ENCODE data around the gene ABCC11.
A peak's percentile ranks its signal among the peaks of the same experiment; 100 is the strongest.
"Not testable (repeated sequence)": the region's sequence is repeated elsewhere in the genome, so short reads cannot be mapped to it uniquely, and the experiment has no call there.

ABCC11 gene

DNA sequence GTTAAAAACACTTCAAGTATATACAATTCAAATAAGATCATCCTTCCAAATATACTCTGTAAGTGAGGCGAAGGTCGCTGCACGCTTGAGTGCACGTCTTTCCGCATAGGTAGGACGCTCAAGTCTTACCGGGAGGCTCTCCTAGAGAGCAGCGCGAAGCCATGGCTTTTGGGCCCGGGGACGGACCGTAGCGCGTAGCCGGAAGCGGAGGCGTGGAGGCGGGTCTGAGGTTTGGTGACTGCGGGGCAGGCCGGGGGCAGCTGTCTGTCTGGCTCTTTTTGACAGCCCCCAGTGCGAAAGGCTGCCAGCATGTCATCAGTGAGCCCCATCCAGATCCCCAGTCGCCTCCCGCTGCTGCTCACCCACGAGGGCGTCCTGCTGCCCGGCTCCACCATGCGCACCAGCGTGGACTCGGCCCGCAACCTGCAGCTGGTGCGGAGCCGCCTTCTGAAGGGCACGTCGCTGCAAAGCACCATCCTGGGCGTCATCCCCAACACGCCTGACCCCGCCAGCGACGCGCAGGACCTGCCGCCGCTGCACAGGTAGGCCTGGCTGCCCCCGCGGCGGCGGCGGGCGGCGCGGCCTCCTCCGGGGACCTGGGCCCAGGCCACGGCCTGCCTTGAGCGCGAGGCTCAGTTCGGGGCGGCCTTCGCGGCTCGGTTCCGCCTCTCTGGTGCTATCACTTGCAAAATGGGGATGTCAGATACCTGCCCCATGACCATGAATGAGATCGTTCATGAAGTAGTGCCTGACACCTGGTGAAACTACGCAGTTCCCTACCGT is 3.1 kb downstream of the ABCC11 start, which contains the start of gene LONP2:
TSS of gene LONP2 (plus strand) at position 221 of the 783 bp plus-strand sequence. CDS start at position 310, 89 bp downstream.
- Histone ChIP-seq H3K9ac (ENCODE audit: insufficient read length) (peak within 1 kb of the TSS; percentile 79), H3K27ac (no peak within 1 kb of the TSS), H3K9me3 (ENCODE audit: low read depth, low read length) (no peaks in the 10 kb centered on the region), H3K4me3 (peak within 1 kb of the TSS; percentile 80), H3K36me3 (ENCODE audit: insufficient read depth, low read length) (no peaks in the 10 kb centered on the region)
- TF ChIP-seq FOXP2 (optimal IDR thresholded peaks at IDR 0.05; ENCODE audit: control extremely low read depth, extremely low read length, insufficient read depth) = no peak
- TF ChIP-seq POLR2AphosphoS5 (IDR thresholded peaks at IDR 0.05; ENCODE audit: borderline replicate concordance, low read depth, low read length) = peak; percentile 49
- DNase-seq (ENCODE audit: low read depth, low spot score) = peak; percentile 6

DNA sequence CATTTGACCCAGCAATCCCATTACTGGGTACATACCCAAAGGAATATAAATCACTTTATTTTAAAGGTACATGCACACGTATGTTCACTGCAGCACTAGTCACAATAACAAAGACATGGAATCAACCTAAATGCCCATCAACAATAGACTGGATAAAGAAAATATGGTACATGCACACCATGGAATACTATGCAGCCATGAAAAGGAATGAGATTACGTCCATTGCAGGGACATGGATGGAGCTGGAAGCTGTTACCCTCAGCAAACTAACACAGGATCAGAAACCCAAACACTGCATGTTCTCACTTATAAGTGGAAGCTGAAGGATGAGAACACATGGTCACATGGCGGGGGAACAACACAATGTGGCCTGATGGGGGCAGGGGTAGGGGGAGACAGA is 7.2 kb downstream of the ABCC11 start:
- H3K9me3 ChIP-seq (ENCODE audit: low read depth, low read length); H3K4me3 ChIP-seq; DNase-seq (ENCODE audit: low read depth, low spot score); H3K27ac ChIP-seq; H3K9ac ChIP-seq (ENCODE audit: insufficient read length); H3K36me3 ChIP-seq (ENCODE audit: insufficient read depth, low read length): not testable (repeated sequence)

- Histone ChIP-seq H3K27ac (no peak overlapping the region), H3K36me3 (ENCODE audit: insufficient read depth, low read length) (no peaks in the 10 kb centered on the region), H3K9ac (ENCODE audit: insufficient read length) (no peak overlapping the region), H3K9me3 (ENCODE audit: low read depth, low read length) (no peaks in the 10 kb centered on the region), H3K4me3 (no peak overlapping the region)
- DNase-seq (ENCODE audit: low read depth, low spot score) = no peak
- TF ChIP-seq FOXP2 (optimal IDR thresholded peaks at IDR 0.05; ENCODE audit: control extremely low read depth, extremely low read length, insufficient read depth) = no peak
- no peak for TF ChIP-seq EZH2 (IDR thresholded peaks at IDR 0.05)
- no peak for TF ChIP-seq POLR2AphosphoS5 (IDR thresholded peaks at IDR 0.05; ENCODE audit: borderline replicate concordance, low read depth, low read length)
Measured at GRCh38 chr16:48236286-48236685, 11.1 kb downstream of the ABCC11 start.

GRCh38 chr16:48235556-48236136 is 11.7 kb downstream of the ABCC11 start:
- DNase-seq (ENCODE audit: low read depth, low spot score) = no peak
- H3K9me3 ChIP-seq (ENCODE audit: low read depth, low read length) = no peaks in the 10 kb centered on the region
- H3K9ac ChIP-seq (ENCODE audit: insufficient read length) = no peak overlapping the region
- TF ChIP-seq FOXP2 (optimal IDR thresholded peaks at IDR 0.05; ENCODE audit: control extremely low read depth, extremely low read length, insufficient read depth) (no peak), POLR2AphosphoS5 (IDR thresholded peaks at IDR 0.05; ENCODE audit: borderline replicate concordance, low read depth, low read length) (no peak), EZH2 (IDR thresholded peaks at IDR 0.05) (no peak)
- H3K27ac ChIP-seq = no peak overlapping the region
- no peaks in the 10 kb centered on the region for H3K36me3 ChIP-seq (ENCODE audit: insufficient read depth, low read length)
- no peak overlapping the region for H3K4me3 ChIP-seq

GRCh38 chr16:48235058-48235555 is 12.2 kb downstream of the ABCC11 start:
- TF ChIP-seq FOXP2 (optimal IDR thresholded peaks at IDR 0.05; ENCODE audit: control extremely low read depth, extremely low read length, insufficient read depth) (no peak), EZH2 (IDR thresholded peaks at IDR 0.05) (no peak), POLR2AphosphoS5 (IDR thresholded peaks at IDR 0.05; ENCODE audit: borderline replicate concordance, low read depth, low read length) (no peak)
- H3K9me3 ChIP-seq (ENCODE audit: low read depth, low read length) = no peaks in the 10 kb centered on the region
- no peak overlapping the region for H3K4me3 ChIP-seq
- no peak for DNase-seq (ENCODE audit: low read depth, low spot score)
- no peak overlapping the region for H3K9ac ChIP-seq (ENCODE audit: insufficient read length)
- no peak overlapping the region for H3K27ac ChIP-seq
- no peaks in the 10 kb centered on the region for H3K36me3 ChIP-seq (ENCODE audit: insufficient read depth, low read length)

DNA sequence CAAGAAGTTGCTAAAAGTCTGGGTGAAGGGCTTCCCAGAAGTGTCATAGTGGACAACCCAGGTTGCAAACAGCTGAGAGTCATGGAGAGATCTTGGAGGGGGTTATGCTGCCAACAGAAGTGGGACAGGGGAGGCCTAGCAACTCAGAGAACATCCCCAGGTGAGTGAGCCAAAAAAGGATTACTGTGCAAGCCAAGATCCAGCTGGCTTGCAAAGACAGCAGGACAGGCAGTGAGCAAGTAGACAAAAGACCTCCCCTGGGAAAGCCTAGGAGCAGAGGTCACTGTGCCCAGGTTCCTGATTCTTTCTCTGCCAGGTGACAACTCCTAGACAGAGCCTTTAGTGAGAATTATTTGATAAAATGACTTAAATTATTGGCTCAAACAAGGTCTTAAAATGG is 12.7 kb downstream of the ABCC11 start:
- Histone ChIP-seq H3K4me3 (no peak overlapping the region), H3K9ac (ENCODE audit: insufficient read length) (no peak overlapping the region), H3K36me3 (ENCODE audit: insufficient read depth, low read length) (no peaks in the 10 kb centered on the region), H3K9me3 (ENCODE audit: low read depth, low read length) (no peaks in the 10 kb centered on the region), H3K27ac (no peak overlapping the region)
- TF ChIP-seq EZH2 (IDR thresholded peaks at IDR 0.05) (no peak), FOXP2 (optimal IDR thresholded peaks at IDR 0.05; ENCODE audit: control extremely low read depth, extremely low read length, insufficient read depth) (no peak), POLR2AphosphoS5 (IDR thresholded peaks at IDR 0.05; ENCODE audit: borderline replicate concordance, low read depth, low read length) (no peak)
- DNase-seq (ENCODE audit: low read depth, low spot score) = no peak

- Histone ChIP-seq H3K9me3 (ENCODE audit: low read depth, low read length) (no peaks in the 10 kb centered on the region), H3K9ac (ENCODE audit: insufficient read length) (no peak overlapping the region), H3K36me3 (ENCODE audit: insufficient read depth, low read length) (no peaks in the 10 kb centered on the region), H3K27ac (no peak overlapping the region), H3K4me3 (no peak overlapping the region)
- DNase-seq (ENCODE audit: low read depth, low spot score) = no peak
- TF ChIP-seq FOXP2 (optimal IDR thresholded peaks at IDR 0.05; ENCODE audit: control extremely low read depth, extremely low read length, insufficient read depth) (no peak), EZH2 (IDR thresholded peaks at IDR 0.05) (no peak), POLR2AphosphoS5 (IDR thresholded peaks at IDR 0.05; ENCODE audit: borderline replicate concordance, low read depth, low read length) (no peak)
Measured at GRCh38 chr16:48232493-48233040, 14.8 kb downstream of the ABCC11 start.

GRCh38 chr16:48231727-48232492 is 15.4 kb downstream of the ABCC11 start:
- no peak overlapping the region for H3K4me3 ChIP-seq
- no peak overlapping the region for H3K27ac ChIP-seq
- no peak for TF ChIP-seq EZH2 (IDR thresholded peaks at IDR 0.05)
- TF ChIP-seq POLR2AphosphoS5 (IDR thresholded peaks at IDR 0.05; ENCODE audit: borderline replicate concordance, low read depth, low read length) = no peak
- H3K9ac ChIP-seq (ENCODE audit: insufficient read length) = no peak overlapping the region
- no peaks in the 10 kb centered on the region for H3K36me3 ChIP-seq (ENCODE audit: insufficient read depth, low read length)
- H3K9me3 ChIP-seq (ENCODE audit: low read depth, low read length) = no peaks in the 10 kb centered on the region
- peak; percentile 2 for DNase-seq (ENCODE audit: low read depth, low spot score)
